ENCODE data around the gene PTPRK. TPM values are rescaled to one million over a fixed set of nuclear protein-coding genes. Genes with fewer than 3 reads are reported as not detected.

Gene PTPRK
- total and polyA plus RNA-seq, 2 of the 13 experiments (the other 11 are each of a cell fraction or from before 2014, with no cell fraction given): 43.6 to 98.3 TPM

- TF ChIP-seq ZNF280D (CRISPR knock-in tag; IDR thresholded peaks at IDR 0.05): peak; percentile 71; the same call in 1 of the 2 replicates
- TF ChIP-seq ZMYM4 (CRISPR knock-in tag; IDR thresholded peaks at IDR 0.05): peak; percentile 55; the same call in 1 of the 2 replicates
- TF ChIP-seq CHD4 (IDR thresholded peaks at IDR 0.05; ENCODE audit: borderline replicate concordance, low read length): peak; percentile 87
- TF ChIP-seq PAWR (CRISPR knock-in tag; IDR thresholded peaks at IDR 0.05; ENCODE audit: borderline replicate concordance): no peak
- TF ChIP-seq CAMTA2 (CRISPR knock-in tag; IDR thresholded peaks at IDR 0.05; ENCODE audit: borderline replicate concordance): no peak
- TF ChIP-seq KMT2B (CRISPR knock-in tag; IDR thresholded peaks at IDR 0.05): peak; percentile 24; the same call in 1 of the 2 replicates
- no peak for TF ChIP-seq DDIT3 (CRISPR knock-in tag; IDR thresholded peaks at IDR 0.05)
- TF ChIP-seq FOXP1 (IDR thresholded peaks at IDR 0.05): no peak
- peak; percentile 50; the same call in 1 of the 2 replicates for TF ChIP-seq FOXP1 (CRISPR knock-in tag; IDR thresholded peaks at IDR 0.05)
- peak; percentile 98 for TF ChIP-seq NCOR1 (IDR thresholded peaks at IDR 0.05; ENCODE audit: borderline replicate concordance, low read length)
- TF ChIP-seq BCL6 (CRISPR knock-in tag; IDR thresholded peaks at IDR 0.05): peak; percentile 35; the same call in 1 of the 2 replicates
- no peak for TF ChIP-seq TAF15 (IDR thresholded peaks at IDR 0.05; ENCODE audit: low read depth, low read length, poor library complexity, severe bottlenecking)
- peak; percentile 28; the same call in 1 of the 2 replicates for TF ChIP-seq RERE (CRISPR knock-in tag; IDR thresholded peaks at IDR 0.05; ENCODE audit: low read depth)
- peak; percentile 92 for TF ChIP-seq HNF1A (IDR thresholded peaks at IDR 0.05; ENCODE audit: low read depth)
- TF ChIP-seq HNF1A (CRISPR knock-in tag; IDR thresholded peaks at IDR 0.05; ENCODE audit: borderline replicate concordance): peak; percentile 89
- TF ChIP-seq KDM3A (CRISPR knock-in tag; IDR thresholded peaks at IDR 0.05; ENCODE audit: low read depth): 0 out of 2 replicates have a peak, but pooled peaks have one; percentile 27
- no peak for TF ChIP-seq ZSCAN29 (CRISPR knock-in tag; conservative IDR thresholded peaks at IDR 0.05)
Measured at GRCh38 chr6:128499079-128499731, 21.2 kb downstream of the PTPRK start (continued).

Measured in HepG2 (cell line).